Measurements from ENCODE around the gene MLYCD.
A peak's percentile ranks its signal among the peaks of the same experiment; 100 is the strongest.

MLYCD gene

DNA sequence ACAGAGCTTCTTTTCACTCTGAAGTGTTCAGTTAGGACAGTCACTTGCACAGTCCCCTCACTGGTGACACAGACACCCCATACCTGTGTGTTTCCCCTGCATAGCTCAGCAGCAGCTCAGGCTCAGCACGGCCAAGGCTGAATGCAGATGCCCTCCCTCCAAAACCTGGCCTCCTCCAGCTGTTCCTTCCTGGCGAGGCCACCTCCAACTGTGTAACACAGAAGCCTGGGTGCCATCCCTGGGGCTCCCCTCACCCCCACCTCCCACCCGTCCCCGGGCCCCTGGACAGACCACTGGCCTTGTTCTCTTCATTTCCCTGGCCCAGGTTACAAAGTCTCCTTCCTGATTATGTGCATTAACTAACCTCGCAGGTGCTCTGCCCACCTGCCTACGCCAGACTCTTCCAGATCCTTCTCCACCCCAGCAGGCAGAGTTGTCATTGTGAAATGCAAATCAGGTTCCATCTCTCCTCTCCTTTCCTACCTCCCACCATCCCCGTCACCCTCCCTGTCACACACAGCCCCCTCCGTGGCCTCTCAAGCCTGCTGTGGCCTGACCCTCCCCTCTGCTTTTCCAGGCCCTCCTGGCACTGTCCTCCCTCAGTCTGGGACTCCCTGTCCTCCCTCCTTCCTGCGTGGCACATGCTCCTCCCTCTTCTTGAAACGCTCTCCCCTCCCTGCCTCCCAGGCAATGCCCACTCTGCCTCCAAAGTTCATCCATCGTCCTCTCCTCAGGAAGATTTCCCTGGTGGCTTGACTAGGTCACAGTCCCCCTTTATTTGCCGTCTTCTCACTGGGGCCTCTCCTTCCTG is 26.4 kb downstream of the MLYCD start:
- TF ChIP-seq GATA3 (IDR thresholded peaks at IDR 0.05; ENCODE audit: low read depth, low read length): no peak
- no peak for TF ChIP-seq GATA2 (IDR thresholded peaks at IDR 0.05; ENCODE audit: low read depth, low read length)

DNA sequence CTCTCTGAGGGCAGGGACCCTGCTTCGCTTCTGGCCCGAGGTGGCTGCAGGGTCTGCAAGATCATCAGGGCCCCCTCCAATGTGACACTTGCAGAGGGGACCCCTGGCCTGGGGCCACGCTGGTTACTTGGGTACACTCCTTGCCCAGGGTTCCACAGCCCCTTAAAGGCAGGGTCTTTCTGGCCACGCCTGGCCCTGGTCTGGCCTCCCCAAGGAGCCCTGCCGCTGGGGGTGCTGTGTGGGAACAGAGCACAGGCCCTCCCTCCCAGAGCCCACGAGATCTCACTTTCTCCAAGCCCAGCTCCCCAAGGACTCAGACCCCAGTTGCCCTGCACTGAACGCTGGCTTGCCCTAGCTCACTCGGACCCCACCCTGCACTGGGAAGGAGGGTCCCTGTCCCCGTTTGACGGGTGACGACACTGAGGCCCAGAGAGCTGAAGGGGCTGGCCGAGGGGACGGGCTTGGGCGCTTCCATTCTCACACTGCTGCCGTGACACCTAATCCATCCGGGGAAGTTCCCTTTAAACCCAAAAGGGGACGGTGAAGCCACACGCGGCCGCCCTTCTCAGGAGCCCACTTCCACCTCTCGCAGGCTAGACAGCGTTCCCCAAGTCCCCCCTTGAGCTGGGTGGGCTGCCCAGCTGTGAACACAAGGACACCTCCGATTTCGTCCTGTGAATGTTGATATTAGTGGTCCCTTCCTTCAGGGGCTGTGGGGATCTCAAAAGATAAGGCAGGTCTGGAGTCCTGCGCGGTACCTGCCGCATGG is 27.2 kb downstream of the MLYCD start:
- TF ChIP-seq GATA2 (IDR thresholded peaks at IDR 0.05; ENCODE audit: low read depth, low read length) (no peak), GATA3 (IDR thresholded peaks at IDR 0.05; ENCODE audit: low read depth, low read length) (no peak)

DNA sequence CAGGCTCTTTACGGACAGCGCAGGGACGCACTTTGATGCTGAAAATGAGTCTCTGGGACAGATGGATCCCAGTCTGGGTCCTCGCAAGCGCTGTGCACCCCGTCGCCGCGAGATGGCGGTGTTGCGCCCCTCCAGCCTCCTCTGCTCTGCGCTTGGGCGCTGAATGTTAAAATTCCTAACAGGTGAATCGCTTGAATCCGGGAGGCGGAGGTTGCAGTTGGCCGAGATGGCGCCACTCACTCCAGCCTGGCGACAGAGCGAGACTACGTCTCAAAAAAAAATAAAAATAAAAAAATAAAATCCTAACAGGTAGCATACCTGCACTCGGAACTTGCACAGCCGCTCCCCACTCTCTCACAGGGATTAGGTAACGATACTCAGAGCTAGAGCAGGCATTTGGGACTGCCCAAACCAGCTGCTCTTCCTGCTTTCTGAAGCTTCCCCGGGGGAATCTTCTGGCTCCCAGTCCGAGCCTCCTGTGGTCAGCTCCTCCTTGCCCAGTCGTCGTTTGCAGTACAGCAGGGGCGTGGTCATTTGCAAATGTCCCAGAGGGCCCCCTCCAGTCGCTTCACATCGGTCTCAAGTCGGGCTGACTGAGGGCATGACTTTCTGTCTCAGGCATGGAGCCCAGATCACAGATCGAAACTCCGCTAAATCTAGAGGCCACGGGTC is 27.9 kb downstream of the MLYCD start:
- TF ChIP-seq GATA2 (IDR thresholded peaks at IDR 0.05; ENCODE audit: low read depth, low read length) (no peak), GATA3 (IDR thresholded peaks at IDR 0.05; ENCODE audit: low read depth, low read length) (no peak)

DNA sequence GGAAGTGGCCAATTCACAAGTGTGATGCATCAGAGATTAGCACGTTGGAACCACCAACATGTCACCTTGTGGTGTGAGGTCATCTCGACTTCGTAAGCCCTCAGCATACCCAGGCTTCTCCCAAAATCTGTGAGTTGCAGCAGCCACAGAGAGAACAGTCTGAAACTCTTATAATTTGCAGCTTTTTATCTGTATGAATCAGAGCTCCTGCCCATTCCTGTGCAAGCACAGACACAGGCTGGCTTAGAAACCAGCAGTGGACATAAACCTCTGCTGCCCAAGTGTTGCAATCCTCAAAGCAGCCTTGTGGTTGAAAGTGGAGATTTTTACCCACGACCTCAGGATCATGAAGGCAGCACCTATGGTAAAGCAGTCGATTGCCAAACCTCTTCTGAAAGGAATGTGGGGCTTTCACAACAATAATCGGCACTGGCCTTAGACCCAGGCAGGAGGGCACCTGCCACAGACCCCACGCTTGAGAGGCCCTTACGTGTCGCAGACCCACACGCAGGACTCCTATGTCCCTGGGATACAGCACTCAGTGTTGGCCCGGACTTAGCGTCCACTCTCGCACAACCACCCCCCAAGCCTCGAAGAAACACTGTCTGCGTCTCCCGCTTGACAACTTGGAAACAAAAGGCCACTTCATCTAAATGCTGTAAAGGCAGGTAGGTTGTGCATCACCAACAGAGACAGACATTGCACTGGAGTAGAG is 29.6 kb downstream of the MLYCD start:
- TF ChIP-seq GATA3 (IDR thresholded peaks at IDR 0.05; ENCODE audit: low read depth, low read length): no peak
- no peak for TF ChIP-seq GATA2 (IDR thresholded peaks at IDR 0.05; ENCODE audit: low read depth, low read length)

DNA sequence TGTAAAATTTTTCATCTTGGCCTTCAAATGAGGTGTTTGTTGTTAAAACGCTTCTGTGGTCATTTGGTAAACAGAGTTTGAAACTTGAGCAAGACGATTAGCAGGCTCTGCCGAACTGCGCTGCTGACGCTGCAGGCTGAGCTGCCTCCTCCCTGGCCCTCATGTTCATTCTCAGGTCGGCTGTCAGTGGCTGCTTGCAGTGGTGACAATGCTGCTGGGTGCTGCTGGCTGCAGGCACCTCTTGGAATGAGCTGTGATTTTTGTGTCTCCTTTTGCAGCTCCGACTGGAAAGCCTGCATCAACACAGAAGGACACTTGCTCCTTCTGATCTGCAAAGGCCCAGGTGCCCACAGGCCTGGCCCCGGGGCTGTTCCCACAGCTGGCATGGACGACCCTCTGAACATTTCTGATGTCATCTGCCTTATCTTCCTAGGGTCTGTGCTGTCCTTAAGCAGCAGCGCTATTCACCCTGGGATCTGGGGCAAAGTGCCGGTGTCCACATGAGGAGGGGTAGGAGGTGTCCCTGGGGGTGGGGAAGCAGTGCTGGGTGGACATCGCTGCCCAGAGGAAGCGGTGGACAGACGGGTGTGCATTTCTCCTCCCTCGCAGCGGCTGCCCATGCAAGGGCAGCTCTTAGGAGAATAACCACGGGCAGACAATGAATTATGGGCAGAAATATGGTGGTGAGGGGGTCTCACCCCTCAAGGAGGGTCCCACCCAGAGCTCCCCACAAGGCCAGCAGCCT is 31.1 kb downstream of the MLYCD start:
- TF ChIP-seq GATA3 (IDR thresholded peaks at IDR 0.05; ENCODE audit: low read depth, low read length) (no peak), GATA2 (IDR thresholded peaks at IDR 0.05; ENCODE audit: low read depth, low read length) (peak; percentile 77)

DNA sequence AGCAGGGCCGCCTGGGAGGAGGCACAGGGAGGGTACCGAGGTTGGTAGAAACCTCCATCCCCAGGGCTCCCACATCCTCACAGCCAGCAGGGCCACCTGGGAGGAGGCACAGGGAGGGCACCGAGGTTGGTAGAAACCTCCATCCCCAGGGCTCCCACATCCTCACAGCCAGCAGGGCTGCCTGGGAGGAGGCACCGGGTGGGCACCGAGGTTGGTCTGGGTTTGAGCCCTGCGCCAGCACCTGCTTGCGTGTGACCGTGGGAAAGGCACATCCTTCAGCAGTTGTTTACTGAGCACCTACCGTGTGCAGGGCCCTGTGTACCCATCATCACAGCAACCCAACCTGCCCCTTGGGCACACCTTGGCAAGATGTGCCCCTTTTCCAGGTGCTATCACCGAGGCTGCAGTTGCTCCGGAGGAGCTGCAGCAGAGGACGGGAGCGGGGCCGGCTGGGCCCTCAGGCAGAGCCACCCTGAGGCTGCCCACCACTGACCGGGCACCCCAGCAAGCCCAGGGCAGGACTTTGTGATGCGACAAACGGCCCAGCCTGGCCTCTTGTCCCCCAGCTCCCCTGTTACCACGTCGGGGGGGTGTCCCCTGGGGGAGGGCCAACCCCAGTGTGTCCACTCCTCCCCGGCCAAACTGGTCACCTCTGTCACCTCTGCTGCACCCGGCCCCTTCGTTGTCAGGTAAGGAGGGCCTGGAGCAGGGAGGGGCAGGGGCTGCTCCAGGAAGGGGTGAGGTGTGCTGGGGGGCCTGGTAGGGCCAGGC is 32.0 kb downstream of the MLYCD start:
- TF ChIP-seq GATA3 (IDR thresholded peaks at IDR 0.05; ENCODE audit: low read depth, low read length) (no peak), GATA2 (IDR thresholded peaks at IDR 0.05; ENCODE audit: low read depth, low read length) (no peak)

DNA sequence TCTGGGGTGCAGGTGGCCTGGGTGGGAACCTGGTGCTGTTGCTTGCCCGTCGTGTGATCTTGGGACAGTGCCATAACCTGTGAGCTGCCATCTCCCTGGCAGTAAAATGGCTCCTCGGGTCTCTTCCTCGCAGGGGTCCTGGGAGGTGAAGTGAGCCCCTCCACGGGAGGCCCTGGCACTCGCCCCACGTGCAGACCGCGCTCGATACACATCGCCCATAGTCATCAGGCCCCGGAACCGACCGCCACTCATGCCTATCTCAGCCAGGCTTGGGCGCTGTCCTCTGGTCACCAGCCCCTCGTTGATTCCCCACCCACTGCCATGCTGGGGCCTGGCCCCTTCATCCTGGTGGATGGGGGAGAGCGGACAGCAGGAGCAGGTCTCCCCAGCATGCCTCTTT is 32.6 kb downstream of the MLYCD start:
- TF ChIP-seq GATA3 (IDR thresholded peaks at IDR 0.05; ENCODE audit: low read depth, low read length) (no peak), GATA2 (IDR thresholded peaks at IDR 0.05; ENCODE audit: low read depth, low read length) (no peak)

DNA sequence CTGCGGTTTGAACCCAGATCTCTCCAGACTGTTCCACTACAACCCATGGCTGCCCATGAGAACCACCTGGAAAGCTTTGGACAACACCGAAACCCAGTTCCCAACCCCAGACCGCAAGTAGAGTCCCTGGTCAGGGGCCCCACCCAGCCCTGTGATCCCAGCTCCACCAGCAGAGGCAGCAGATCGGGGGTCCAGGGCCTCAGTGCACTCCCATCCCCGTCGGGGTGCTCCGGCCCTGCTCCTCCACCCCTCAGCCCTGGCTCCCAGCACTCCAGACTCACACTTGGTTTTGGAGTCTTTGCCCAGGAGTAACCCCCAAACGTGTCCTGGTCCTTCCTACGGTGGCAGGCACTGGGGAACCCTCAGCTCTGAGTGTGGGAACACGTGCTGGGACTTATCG is 33.4 kb downstream of the MLYCD start:
- TF ChIP-seq GATA3 (IDR thresholded peaks at IDR 0.05; ENCODE audit: low read depth, low read length): no peak

DNA sequence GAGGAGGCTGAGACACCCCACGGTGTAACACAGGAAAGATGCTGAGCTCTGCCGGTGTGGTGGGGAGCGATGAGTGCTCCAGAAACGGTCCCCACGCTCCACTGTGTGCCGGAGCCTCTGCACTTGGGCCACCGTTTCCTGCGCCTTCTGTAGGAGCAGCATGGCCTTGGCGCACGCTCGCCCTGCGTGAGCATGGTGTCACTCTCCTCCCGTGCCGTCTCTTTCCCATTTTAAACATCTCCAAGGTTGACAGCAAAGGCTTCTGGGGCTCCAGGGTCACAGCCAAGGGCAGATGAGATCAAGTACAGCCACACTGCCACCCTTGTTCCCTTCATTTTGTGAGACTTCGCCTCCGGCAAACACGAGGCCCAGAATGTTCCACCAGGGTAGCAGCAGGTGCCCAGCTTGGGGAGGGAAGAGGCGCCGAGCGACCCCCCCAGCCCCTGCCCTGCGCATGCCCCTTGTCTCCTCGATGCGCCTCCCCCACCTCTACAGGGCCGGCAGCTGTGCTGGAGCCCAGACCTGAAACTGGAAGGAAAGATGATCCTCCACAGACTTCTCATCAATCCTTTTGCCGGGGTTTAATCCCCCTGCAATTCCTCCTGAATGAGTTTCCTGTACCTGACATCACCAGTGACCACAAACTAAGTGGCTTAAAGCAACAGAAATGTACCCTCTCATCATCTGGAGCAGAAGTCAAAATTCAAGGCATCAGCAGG is 34.2 kb downstream of the MLYCD start:
- TF ChIP-seq GATA3 (IDR thresholded peaks at IDR 0.05; ENCODE audit: low read depth, low read length): no peak
- no peak for TF ChIP-seq GATA2 (IDR thresholded peaks at IDR 0.05; ENCODE audit: low read depth, low read length)

DNA sequence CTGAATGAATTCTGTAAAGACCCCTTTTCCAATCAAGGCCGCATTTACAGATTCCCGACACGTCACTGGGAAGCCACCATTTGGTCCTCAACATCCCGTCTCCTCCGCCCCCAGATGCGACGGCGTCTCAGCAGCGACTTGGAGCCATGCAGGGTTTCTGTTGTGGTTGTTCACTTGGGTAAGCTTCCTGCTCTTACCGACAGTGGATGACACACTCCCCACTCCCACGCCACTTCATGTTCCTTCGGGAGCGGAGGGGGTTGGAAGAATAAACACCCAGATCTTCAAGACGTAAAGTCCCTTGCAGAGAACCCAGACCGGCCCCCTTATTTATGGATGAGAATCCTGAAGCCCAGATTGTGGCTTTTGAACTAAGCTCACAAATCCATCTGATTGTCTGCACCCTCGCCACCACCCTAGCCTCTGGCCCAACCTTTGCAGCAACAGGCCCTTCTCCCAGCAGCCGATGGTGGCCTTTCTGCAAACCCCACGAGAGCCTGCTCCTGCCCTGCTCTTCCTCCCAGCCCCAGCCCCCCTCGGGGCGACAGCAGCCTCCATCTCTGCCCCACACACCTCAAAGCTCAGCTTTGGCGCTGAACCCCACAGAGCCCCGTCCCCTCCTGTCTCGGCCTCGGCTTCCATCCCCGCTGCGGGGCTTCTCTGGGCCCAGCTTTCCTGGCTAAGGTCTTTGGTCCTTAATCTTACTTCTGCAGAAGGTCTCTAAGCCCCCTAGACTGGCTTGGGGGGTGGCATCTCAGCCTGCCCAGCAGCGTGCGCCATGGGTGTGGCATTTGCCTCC is 35.2 kb downstream of the MLYCD start:
- TF ChIP-seq GATA2 (IDR thresholded peaks at IDR 0.05; ENCODE audit: low read depth, low read length) (no peak), GATA3 (IDR thresholded peaks at IDR 0.05; ENCODE audit: low read depth, low read length) (no peak)

DNA sequence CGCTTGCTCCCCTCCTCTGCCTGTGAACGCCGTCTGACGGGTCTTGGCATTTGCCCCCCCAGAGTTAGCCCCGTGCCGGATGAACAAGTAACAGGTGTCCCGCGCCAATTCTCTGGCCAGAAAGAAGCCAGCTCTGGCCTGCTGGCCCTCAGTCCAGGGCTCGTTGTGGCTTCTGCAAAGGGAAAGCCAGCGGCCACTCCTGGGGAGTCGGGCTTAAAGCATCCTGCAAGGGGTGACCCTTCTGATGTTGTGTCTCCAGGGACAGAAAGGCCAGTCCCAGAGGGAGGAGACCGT is 35.7 kb downstream of the MLYCD start:
- TF ChIP-seq GATA2 (IDR thresholded peaks at IDR 0.05; ENCODE audit: low read depth, low read length) (no peak), GATA3 (IDR thresholded peaks at IDR 0.05; ENCODE audit: low read depth, low read length) (no peak)
